Mammary epithelial cell (primary cell): ENCODE results near the gene ZNF787.

Experiments
- EZH2 ChIP-seq: IDR thresholded peaks from 2 replicates; pipeline ENCODE4 v1.6.1; 2012; ENCODE audit warnings: low read length, inconsistent platforms, borderline replicate concordance
- TF ChIP-seq, protein P1 (sequence below), 2 donors: IDR thresholded peaks in 1 of 2; conservative IDR thresholded peaks in 1 of 2; 2 replicates each; pipeline ENCODE4 v1.5.1; 2011 to 2012; ENCODE audit warnings: inconsistent platforms in 2 of 2, low read length in 2 of 2, mild to moderate bottlenecking in 2 of 2, control low read depth in 1 of 2, low read depth in 1 of 2; ENCODE audit not compliant: insufficient read depth in 1 of 2; ENCODE audit errors: extremely low read depth in 1 of 2

- TF ChIP-seq, protein P1, sequence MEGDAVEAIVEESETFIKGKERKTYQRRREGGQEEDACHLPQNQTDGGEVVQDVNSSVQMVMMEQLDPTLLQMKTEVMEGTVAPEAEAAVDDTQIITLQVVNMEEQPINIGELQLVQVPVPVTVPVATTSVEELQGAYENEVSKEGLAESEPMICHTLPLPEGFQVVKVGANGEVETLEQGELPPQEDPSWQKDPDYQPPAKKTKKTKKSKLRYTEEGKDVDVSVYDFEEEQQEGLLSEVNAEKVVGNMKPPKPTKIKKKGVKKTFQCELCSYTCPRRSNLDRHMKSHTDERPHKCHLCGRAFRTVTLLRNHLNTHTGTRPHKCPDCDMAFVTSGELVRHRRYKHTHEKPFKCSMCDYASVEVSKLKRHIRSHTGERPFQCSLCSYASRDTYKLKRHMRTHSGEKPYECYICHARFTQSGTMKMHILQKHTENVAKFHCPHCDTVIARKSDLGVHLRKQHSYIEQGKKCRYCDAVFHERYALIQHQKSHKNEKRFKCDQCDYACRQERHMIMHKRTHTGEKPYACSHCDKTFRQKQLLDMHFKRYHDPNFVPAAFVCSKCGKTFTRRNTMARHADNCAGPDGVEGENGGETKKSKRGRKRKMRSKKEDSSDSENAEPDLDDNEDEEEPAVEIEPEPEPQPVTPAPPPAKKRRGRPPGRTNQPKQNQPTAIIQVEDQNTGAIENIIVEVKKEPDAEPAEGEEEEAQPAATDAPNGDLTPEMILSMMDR (conservative IDR thresholded peaks at IDR 0.05 in 1 of 2, IDR thresholded peaks at IDR 0.05 in 1 of 2; ENCODE audit: extremely low read depth in 1 of 2, insufficient read depth in 1 of 2, low read depth in 1 of 2, low read length in 2 of 2): no peak
- no peak for TF ChIP-seq EZH2
These were observed 33.2 kb downstream of the ZNF787 start for GRCh38 chr19:56087647-56088496.
